HG03565 (cell line): Measurements from ENCODE around the gene LMO7.
A peak's percentile ranks its signal among the peaks of the same experiment; 100 is the strongest.
"Not testable (repeated sequence)": the region's sequence is repeated elsewhere in the genome, so short reads cannot be mapped to it uniquely, and the experiment has no call there.

Experiments
- ATAC-seq: cut with Tn5 transposase; IDR thresholded peaks from one replicate; pipeline ENCODE4 v1.9.1; 2021; ENCODE audit warnings: mild to moderate bottlenecking, moderate library complexity; ENCODE audit not compliant: unreplicated experiment

The LMO7 gene

GRCh38 chr13:75739244-75739868, 103.2 kb downstream of the LMO7 start:
- ATAC-seq: peak; percentile 61

GRCh38 chr13:75740031-75740430, 103.9 kb downstream of the LMO7 start:
- ATAC-seq: no peak

DNA sequence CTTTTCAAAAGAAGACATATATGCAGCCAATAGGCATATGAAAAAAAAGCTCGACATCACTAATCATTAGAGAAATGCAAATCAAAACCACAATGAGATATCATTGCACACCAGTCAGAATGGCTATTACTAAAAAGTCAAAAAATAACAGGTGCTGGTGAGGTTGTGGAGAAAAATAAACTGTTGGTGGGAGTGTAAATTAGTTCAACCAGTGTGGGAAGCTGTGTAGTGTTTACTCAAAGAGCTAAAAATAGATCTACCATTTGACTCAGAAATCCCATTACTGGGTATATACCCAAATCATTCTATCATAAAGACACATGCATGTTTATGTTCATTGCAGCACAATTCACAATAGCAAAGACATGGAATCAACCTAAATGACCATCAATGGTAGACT, 106.9 kb downstream of the LMO7 start:
- not testable (repeated sequence) for ATAC-seq

DNA sequence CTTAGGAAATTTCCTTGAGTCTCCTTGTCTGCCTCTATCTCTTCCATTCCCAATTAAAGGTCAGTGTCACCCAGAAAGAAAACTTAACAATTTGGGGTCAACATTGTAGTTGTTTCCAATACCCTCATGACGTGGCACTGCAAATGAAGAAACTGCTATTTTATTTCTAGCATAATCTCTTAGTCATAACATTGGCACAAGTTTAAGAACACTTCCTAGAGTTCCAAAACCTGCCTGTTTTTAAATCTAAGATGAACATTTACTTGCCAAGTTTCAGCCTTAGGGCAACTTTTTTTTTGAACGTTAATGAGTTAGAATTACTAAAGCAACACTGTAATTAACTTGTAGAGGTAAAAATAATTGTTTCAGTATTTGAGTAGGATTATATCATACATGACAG, 108.0 kb downstream of the LMO7 start:
- ATAC-seq: no peak

- no peak for ATAC-seq
Measured at GRCh38 chr13:75745387-75745786, 109.3 kb downstream of the LMO7 start.

GRCh38 chr13:75748874-75749273, 112.7 kb downstream of the LMO7 start:
- ATAC-seq: no peak

GRCh38 chr13:75749407-75749806, 113.3 kb downstream of the LMO7 start:
- ATAC-seq: no peak

DNA sequence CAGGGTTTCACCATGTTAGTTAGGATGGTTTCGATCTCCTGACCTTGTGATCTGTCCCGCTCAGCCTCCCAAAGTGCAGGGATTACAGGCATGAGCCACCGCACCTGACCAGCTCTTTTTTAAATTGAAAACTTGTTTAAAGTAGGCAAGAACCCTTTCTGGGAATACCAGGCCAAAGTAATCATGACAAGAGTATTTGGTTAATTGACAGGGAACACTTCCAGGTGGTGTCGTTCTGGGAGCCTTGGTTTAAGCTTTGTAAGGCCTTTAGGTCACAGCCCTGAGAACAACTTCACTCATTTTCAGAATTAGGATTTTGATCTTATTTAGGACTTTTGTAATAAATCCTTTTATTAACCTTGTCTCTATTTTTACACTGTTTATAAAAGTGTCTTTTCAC, 115.2 kb downstream of the LMO7 start:
- no peak for ATAC-seq

DNA sequence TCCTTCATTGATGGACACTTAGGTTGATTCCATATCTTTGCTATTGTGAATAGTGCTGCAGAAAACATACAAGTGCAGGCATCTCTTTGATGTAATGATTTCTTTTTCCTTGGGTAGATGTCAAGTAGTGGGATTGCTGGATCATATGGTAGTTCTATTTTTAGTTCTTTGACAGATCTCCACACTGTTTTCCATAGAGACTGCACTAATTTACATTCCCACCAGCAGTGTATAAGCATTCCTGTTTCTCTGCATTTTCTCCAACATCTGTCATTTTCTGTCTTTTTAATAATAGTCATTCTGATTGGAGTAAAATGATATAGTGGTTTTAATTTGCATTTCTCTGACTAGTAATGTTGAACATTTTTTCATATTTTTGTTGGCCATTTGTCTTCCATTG, 116.7 kb downstream of the LMO7 start:
- ATAC-seq: no peak

DNA sequence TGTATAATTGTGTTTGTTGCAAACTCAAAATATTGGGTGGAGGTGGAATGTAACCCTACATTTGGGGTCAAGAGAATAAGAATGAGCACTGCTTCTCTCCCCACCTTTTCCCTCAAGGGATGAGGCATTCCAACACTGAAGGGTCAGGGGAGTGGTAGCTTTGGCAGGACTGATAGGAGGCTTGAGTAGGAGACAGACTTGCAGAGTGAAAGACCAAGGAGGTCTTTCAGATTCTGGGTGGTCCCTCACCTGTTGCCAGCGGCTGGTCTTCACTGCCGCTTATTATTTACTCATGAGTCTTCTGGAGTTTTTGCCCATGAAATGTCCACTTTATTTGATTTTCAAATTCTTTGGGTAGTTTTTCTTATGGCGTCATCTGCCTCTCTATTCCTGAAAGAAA, 118.8 kb downstream of the LMO7 start:
- ATAC-seq: no peak

DNA sequence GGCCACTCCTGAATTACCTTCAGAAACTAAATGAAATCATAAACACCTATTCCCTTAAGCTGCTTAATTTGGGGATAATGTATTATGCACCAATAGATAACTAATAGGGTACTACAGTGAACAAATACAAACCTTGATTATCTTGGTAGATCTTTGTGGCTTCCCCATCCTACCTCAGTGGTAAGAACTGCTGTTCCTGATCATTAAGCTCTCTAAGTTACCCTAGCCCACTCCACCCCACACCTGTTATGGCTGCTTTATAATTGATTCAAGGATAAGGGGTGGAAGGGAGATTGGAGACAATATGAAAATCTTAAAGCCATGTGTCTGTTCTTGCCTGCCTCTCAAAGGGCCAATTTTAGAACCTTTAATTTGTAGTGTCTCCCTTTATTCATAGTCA, 121.2 kb downstream of the LMO7 start:
- no peak for ATAC-seq

- ATAC-seq: no peak
Measured at GRCh38 chr13:75759531-75759930, 123.4 kb downstream of the LMO7 start.

GRCh38 chr13:75760131-75761021, 124.2 kb downstream of the LMO7 start:
- peak; percentile 32 for ATAC-seq

DNA sequence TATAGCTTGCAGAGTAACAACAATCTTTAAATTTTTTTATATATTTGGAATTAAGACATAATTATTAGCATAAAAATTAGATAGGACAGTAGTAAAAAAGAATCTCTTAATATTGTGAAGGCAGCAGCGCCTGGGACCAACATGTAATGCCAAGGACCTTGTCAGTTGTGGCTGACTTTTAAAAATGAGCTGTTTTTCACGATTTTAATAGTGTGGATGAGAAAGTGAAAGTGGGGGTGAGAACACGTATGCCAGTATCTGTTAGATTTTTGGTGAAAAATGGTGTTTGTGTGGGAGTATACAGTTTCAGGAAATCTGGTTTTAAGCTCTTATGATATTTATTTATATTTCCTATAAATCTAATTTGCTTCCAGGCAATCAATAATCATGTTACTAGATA, 125.2 kb downstream of the LMO7 start:
- no peak for ATAC-seq

GRCh38 chr13:75762076-75762937, 126.2 kb downstream of the LMO7 start:
- peak; percentile 97 for ATAC-seq

- ATAC-seq: no peak
Measured at GRCh38 chr13:75762955-75763354, 126.8 kb downstream of the LMO7 start.

DNA sequence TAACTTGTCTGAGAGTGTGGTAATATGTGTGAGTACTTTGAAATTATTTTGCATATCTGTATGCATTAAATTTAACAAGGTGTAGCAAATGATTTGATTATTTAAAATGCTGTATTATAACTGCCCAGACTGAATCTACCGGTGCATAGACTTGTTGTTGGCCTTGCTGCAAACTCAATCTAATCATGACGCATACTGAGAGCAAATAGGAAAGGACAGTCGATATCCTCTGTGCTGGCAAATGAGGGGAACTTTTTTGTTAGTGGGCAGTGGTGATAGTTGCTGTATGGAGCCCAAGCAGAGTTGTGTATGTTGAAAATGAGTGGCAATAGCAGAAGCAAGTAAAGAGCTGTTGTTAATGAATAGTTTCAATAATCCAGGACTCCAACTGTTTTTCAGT, 127.4 kb downstream of the LMO7 start:
- ATAC-seq: no peak

DNA sequence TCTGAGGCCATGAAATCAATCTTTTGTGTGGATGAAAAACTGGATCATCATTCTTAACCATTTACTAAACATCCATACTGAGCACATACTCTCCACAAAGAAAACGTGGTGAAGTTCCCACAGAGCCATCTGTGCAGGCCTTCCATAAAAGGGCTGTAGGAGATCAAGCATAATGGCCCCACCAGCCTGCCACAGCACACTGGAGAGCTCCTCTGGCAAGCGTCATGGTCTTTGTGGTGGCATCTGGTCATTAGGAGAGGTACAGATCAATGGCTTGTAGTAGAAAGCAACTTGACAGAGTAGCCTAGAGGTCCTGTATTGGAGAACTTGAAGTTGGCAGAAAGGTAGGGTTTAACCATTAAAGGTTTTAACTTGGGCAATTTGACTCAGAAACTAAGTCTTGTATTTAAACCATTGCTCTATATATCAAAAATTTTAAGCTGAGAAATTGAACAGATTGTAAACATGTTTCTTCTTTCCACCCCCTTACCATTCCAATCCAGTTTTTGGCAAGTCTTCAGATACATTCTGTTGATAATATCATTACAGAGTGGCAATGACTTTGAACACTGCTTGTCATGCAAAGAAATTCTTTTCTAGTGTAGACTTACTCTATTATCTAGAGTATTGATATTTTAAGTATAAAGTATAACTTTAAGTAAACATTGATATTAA, 128.3 kb downstream of the LMO7 start:
- ATAC-seq: no peak

- no peak for ATAC-seq
Measured at GRCh38 chr13:75764926-75765310, 128.8 kb downstream of the LMO7 start.

DNA sequence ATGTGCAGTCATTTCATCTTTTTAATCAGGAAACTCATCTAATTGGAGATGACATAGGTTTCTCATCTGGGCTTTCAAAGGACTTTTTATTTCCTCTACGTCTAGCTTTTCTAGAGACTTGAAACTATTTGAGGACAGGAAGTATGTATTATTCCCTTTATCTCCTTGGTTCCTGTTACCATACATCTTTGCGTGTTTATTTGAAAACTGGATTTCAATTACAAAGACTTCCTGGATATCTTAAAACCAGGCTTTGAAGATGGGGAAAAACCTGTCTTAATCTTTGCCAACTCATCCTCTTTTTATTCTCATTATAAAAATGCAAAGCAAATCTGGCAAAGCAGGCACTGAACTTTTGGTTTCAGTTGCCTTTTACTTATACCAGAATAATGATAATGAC, 130.5 kb downstream of the LMO7 start:
- ATAC-seq: no peak
